SW 1271 (cell line): Measurements from ENCODE around the gene AQP10.
"Not testable (repeated sequence)": the region's sequence is repeated elsewhere in the genome, so short reads cannot be mapped to it uniquely, and the experiment has no call there.

Experiments used
- DNase-seq, 2 experiments: peaks; one replicate each; lab custom pipeline; 2025; lab: John Stamatoyannopoulos, UW

AQP10 gene

GRCh38 chr1:154320882-154321608, at the start of gene AQP10:
Gene AQP10, plus strand, starts transcription at chr1:154321093. Its CDS starts 63 bp downstream, at chr1:154321156.
- DNase-seq = no peak

- peak; percentile 81 to 91 for DNase-seq
Measured at GRCh38 chr1:154272217-154272998, 48.5 kb upstream of the AQP10 start, which contains the start of gene HAX1. Gene HAX1, plus strand, starts transcription at chr1:154272629. Its CDS starts 95 bp downstream, at chr1:154272724.

- no peak for DNase-seq
Measured at GRCh38 chr1:154272999-154273563, 47.8 kb upstream of the AQP10 start.

- no peak for DNase-seq
Measured at GRCh38 chr1:154276797-154277196, 44.1 kb upstream of the AQP10 start.

GRCh38 chr1:154287591-154287990, 33.3 kb upstream of the AQP10 start:
- DNase-seq = not testable (repeated sequence)

- no peak for DNase-seq
Measured at GRCh38 chr1:154288661-154289060, 32.2 kb upstream of the AQP10 start.

GRCh38 chr1:154290921-154291320, 30.0 kb upstream of the AQP10 start:
- DNase-seq = no peak

GRCh38 chr1:154295408-154296235, 25.3 kb upstream of the AQP10 start:
- DNase-seq = peak in 1 of 2 experiments; percentile 30

- DNase-seq = no peak
Measured at GRCh38 chr1:154301582-154301981, 19.3 kb upstream of the AQP10 start.

- no peak for DNase-seq
Measured at GRCh38 chr1:154304664-154305337, 16.1 kb upstream of the AQP10 start.

- no peak for DNase-seq
Measured at GRCh38 chr1:154306151-154306550, 14.7 kb upstream of the AQP10 start.

GRCh38 chr1:154307670-154308270, 13.1 kb upstream of the AQP10 start:
- DNase-seq = not testable (repeated sequence)

- DNase-seq = not testable (repeated sequence)
Measured at GRCh38 chr1:154309136-154309535, 11.8 kb upstream of the AQP10 start.

GRCh38 chr1:154312229-154313065, 8.4 kb upstream of the AQP10 start:
- not testable (repeated sequence) for DNase-seq

- DNase-seq = no peak
Measured at GRCh38 chr1:154313066-154313356, 7.9 kb upstream of the AQP10 start.

- not testable (repeated sequence) for DNase-seq
Measured at GRCh38 chr1:154314226-154314625, 6.7 kb upstream of the AQP10 start.

GRCh38 chr1:154316704-154317103, 4.2 kb upstream of the AQP10 start:
- DNase-seq = no peak

GRCh38 chr1:154318386-154318785, 2.5 kb upstream of the AQP10 start:
- no peak for DNase-seq

GRCh38 chr1:154321609-154321934, 679 bp downstream of the AQP10 start:
- DNase-seq = not testable (repeated sequence)

GRCh38 chr1:154323493-154323892, 2.6 kb downstream of the AQP10 start:
- no peak for DNase-seq
